Mucosa of stomach (tissue), 1 donor: ENCODE results near the gene PRKN.

Source experiments
- H3K27me3 ChIP-seq: one replicate; pipeline ENCODE4 v1.7.0; 2013; ENCODE audit warnings: mild to moderate bottlenecking, low read length; ENCODE audit not compliant: control insufficient read depth, insufficient read depth
- H3K36me3 ChIP-seq: one replicate; pipeline ENCODE4 v1.7.0; 2013; ENCODE audit warnings: low read length; ENCODE audit not compliant: control insufficient read depth, insufficient read depth
- H3K4me1 ChIP-seq: one replicate; pipeline ENCODE4 v1.7.0; 2013; ENCODE audit warnings: mild to moderate bottlenecking, low read length; ENCODE audit not compliant: control insufficient read depth, insufficient read depth
- H3K4me3 ChIP-seq: one replicate; pipeline ENCODE4 v1.7.0; 2013; ENCODE audit warnings: low read length
- H3K9ac ChIP-seq: one replicate; pipeline ENCODE4 v1.7.0; 2013; ENCODE audit warnings: mild to moderate bottlenecking, low read length, moderate library complexity
- H3K9me3 ChIP-seq: one replicate; pipeline ENCODE4 v1.7.0; 2013; ENCODE audit warnings: mild to moderate bottlenecking, low read length, moderate library complexity; ENCODE audit not compliant: control insufficient read depth
- donor health status: Pancreatic carcinoma.

PRKN gene

DNA sequence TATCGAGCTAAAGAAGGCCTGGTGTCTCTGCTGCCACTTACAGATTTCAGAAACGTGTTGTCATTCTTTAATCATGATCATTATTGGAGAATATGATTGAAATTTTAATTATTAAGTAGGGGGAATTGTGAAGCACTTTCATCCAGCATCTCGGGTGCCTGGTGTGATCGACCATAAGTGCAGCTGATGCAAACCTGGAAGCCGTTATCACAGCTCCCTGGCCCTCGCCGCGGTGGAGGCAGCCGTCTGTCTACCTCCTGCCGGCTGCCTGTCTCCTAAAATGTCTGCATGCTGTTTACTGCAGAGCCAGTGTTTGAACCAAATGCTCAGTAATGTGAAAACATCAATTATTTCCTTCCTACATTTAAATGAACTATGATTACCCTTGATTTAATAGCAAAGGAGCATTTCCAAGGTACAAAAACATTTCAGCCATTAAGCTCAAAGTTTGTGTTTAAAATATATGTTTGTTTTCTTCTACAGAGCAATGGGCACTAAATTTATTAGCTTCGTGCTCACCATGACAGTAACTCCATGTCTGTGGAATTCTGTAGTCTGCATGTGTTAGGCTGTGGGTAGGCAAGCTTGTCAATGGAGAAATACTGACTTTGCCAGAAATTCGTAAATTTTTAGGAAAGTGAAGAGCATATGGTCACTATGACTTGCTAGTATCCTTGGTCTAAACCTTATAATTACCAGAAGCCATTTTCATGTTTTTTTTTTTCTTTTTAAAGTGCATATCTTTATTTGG lies 1269.2 kb downstream of the PRKN start:
- Histone ChIP-seq H3K4me1 (no peaks in the 10 kb centered on the region), H3K27me3 (no peaks in the 10 kb centered on the region), H3K9ac (no peak overlapping the region), H3K9me3 (no peaks in the 10 kb centered on the region), H3K4me3 (no peak overlapping the region), H3K36me3 (no peaks in the 10 kb centered on the region)

DNA sequence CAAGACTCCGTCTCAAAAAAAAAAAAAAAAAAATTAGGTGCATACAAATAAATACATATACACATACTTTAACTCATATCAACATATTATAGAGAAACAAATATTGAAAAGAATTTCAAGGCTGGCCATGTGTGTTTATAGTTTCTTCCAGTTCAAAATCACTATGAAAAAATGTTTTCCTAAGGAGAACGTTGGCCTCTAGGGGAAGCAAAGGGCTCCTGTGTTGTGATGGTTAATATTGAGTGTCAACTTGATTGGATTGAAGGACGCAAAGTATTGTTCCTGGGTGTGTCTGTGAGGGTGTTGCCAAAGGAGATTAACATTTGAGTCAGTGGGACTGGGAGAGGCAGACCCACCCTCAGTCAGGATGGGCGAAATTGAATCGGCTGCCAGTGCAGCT lies 1271.7 kb downstream of the PRKN start:
- Histone ChIP-seq H3K9ac (no peak overlapping the region), H3K9me3 (no peaks in the 10 kb centered on the region), H3K36me3 (no peaks in the 10 kb centered on the region), H3K27me3 (no peaks in the 10 kb centered on the region), H3K4me1 (no peaks in the 10 kb centered on the region), H3K4me3 (no peak overlapping the region)

DNA sequence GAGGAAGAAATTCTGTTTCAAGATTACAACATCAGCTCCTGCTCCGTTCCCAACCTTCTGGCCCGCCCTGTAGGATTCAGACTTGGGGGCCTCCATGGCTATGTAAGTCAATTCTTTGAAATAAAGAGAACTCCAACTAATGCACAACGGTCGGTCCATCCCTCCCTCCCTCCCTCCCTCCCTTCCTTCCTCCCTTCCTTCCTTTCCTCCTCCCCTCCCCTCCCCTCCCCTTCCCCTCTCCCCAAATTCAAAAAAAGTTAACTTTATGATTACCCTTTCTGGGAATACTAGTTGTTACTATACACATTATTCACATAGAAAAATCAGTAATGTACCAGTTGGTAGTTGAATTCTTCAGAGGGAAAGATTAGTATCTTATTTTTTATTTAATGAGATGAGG lies 1274.0 kb downstream of the PRKN start:
- Histone ChIP-seq H3K9me3 (no peaks in the 10 kb centered on the region), H3K36me3 (no peaks in the 10 kb centered on the region), H3K4me1 (no peaks in the 10 kb centered on the region), H3K4me3 (no peak overlapping the region), H3K27me3 (no peaks in the 10 kb centered on the region), H3K9ac (no peak overlapping the region)

DNA sequence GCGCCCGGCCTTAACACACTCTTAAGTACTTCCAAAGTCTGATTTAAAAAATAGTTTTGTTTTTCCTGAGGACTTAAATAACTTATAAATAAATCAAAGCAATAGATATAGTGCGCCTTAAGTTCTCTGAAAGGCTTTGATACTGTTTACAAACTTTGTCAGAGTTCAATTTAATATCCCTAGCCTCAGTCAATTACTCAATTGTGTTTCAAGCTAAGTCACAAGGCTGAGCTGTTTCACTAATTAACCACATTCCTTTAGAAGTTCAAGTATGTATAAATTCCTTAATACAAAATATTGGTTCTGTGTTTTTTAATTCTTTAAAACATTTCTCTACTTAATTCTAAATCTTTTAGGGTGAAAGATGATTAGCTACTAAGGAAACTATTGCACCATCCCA lies 1275.3 kb downstream of the PRKN start:
- Histone ChIP-seq H3K27me3 (no peaks in the 10 kb centered on the region), H3K9ac (no peak overlapping the region), H3K9me3 (no peaks in the 10 kb centered on the region), H3K4me1 (no peaks in the 10 kb centered on the region), H3K36me3 (no peaks in the 10 kb centered on the region), H3K4me3 (no peak overlapping the region)

DNA sequence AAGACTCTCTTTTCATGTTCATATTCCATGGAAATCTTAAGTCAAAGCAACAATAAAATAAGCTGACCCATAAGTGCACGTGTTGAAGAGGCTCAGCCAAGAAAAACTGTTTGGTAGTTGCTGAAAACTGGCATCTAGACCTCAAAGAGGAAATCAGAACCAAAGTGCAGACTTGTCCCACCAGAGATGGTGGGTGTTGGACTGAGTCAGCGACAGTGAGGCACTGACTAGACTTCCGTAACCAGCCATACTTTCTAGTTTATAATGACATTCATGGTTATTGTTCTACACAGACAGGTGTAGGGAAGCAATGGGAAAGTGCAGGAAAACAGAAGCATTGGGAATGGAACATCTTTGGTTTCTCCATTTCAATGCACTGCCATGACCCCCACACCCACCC lies 1278.0 kb downstream of the PRKN start:
- Histone ChIP-seq H3K4me3 (no peak overlapping the region), H3K27me3 (no peaks in the 10 kb centered on the region)

DNA sequence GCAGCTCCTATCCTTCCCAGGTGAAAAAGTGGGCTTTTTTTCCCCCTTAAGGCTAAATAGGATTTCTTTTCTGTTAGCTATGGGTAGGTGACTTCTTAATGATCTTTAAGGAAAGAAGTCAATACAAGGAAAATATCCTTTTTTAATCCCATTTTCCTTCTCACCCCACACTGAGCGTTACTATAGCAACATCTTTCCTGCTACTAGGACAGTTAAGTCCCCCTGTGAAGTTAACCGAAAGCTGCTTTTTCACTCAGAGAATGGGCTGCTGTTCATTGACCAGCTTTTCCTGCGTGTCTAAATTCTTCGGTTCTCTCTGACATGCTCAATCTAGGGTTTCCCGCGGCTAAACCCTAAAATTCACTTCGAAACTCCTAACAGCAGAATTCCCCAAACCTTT lies 1280.6 kb downstream of the PRKN start:
- H3K36me3 ChIP-seq: no peaks in the 10 kb centered on the region
- H3K27me3 ChIP-seq: no peaks in the 10 kb centered on the region
- H3K9me3 ChIP-seq: no peaks in the 10 kb centered on the region
- H3K4me3 ChIP-seq: no peak overlapping the region
- H3K4me1 ChIP-seq: no peaks in the 10 kb centered on the region
- H3K9ac ChIP-seq: no peak overlapping the region

More for the DNA sequence above, 1278.0 kb downstream of the PRKN start:
- Histone ChIP-seq H3K9ac (no peak overlapping the region), H3K9me3 (no peaks in the 10 kb centered on the region), H3K4me1 (no peaks in the 10 kb centered on the region), H3K36me3 (no peaks in the 10 kb centered on the region)

DNA sequence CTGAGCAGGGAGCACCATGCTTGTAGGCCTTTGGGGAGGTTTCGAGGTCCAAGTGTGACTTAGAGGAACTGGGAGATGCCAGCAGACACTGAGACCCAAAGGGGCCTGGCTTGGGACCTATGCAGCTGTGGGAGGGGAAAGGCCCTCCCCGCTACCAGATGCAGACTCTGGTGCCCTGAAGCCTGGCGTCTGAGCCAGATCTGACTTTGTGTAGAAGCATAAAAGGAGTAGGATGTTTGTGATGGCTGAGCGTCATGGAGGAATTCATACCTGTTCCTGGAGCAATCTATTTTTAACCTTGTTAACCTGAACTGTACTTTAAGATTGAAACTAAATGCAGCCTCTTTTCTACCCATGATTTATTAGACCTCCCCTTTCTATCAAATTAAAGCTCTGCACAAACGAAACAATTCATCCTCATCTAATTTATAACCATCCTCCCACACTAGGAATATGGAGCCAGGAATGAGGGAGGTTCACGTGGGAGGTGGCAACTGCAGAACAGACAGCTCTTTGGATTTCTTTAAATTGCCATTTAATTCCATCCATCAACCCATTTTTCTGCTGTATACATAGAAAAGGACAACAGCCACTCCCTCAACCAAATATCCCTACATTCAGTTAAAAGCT lies 1281.2 kb downstream of the PRKN start:
- no peak overlapping the region for H3K9ac ChIP-seq
- H3K4me1 ChIP-seq: no peaks in the 10 kb centered on the region
- H3K4me3 ChIP-seq: no peak overlapping the region
- no peaks in the 10 kb centered on the region for H3K9me3 ChIP-seq
- no peaks in the 10 kb centered on the region for H3K36me3 ChIP-seq
- H3K27me3 ChIP-seq: no peaks in the 10 kb centered on the region

DNA sequence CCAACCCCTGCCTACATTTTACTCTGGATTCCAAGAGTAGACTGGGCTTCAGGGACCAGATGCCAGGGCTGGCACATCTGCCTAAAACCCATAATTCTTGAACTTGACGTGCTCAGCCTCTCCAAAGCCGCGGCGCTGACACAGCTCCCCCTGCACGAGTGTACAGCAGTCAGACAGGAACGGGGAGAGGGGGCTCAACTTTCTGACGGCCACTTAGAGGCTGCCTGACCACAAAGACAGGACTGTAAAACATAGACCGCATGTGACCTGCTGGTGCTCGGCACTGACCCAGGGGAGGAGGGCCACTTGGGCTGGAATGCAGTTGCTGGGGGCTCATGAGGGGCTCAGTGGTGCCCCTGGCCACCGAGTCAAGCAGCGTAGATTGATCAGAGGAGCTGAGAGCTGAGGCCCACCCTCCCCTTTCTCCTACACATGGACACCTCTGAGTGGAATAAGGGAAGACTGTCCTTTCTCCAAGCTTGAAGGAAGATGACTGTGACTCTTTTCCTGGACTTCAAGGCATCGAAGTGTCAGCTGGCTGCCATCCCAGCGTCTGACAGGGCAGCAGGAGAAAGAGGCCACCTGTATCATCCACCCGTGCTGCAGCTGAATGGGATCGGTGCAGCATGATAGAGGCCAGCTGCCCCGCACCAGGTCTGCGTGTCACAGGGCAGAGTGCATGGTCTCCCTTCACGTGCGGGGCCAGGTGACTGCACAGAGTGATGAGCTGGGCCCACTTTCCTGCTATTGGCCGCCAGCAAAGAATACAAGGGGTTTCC lies 1282.4 kb downstream of the PRKN start:
- no peak overlapping the region for H3K9ac ChIP-seq
- no peaks in the 10 kb centered on the region for H3K4me1 ChIP-seq
- no peaks in the 10 kb centered on the region for H3K27me3 ChIP-seq
- H3K36me3 ChIP-seq: no peaks in the 10 kb centered on the region
- no peak overlapping the region for H3K4me3 ChIP-seq
- no peaks in the 10 kb centered on the region for H3K9me3 ChIP-seq

DNA sequence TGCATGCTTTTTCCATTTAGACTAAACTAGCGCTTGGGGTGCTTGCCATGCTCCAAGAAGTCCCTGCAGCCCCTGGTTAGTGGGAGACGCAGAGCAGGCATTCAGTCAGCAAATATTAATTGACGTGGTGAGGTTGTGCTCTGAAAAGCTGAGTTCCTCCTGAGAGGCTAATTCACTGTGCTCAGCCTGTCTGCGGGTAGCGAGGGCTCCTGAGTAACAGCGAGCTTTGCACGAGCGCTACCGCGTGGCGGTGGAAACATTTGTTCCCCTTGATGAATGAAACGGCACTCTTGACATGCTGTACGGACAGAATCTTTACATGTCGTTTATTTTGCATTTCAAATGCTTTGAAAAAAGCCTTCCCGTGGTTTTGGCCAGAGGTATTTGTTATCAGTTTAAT lies 1283.1 kb downstream of the PRKN start:
- no peak overlapping the region for H3K4me3 ChIP-seq

DNA sequence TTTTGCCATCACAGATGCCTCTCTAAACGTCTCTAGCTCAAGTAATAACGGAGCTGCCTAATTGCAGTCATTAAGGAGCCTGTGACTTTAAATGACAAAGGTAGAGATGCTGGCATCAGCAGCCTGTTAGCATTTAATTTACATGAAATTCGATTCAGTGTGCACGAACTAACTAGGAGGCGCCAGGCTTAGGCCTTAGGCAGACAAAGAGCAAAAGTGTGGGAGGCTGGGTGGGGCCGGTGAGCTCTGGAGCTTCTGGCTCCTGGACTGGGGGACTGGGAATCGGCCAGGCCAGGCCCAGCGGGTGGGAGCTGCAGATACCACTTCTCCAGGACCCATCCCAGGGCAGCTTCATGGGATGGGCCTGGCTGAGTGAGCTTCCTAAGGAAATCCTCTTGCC lies 1283.7 kb downstream of the PRKN start:
- no peaks in the 10 kb centered on the region for H3K9me3 ChIP-seq
- H3K36me3 ChIP-seq: no peaks in the 10 kb centered on the region
- H3K4me1 ChIP-seq: no peaks in the 10 kb centered on the region
- no peak overlapping the region for H3K4me3 ChIP-seq
- no peak overlapping the region for H3K9ac ChIP-seq
- no peaks in the 10 kb centered on the region for H3K27me3 ChIP-seq

More for the DNA sequence above, 1283.1 kb downstream of the PRKN start:
- Histone ChIP-seq H3K9ac (no peak overlapping the region), H3K9me3 (no peaks in the 10 kb centered on the region), H3K36me3 (no peaks in the 10 kb centered on the region), H3K4me1 (no peaks in the 10 kb centered on the region), H3K27me3 (no peaks in the 10 kb centered on the region)

DNA sequence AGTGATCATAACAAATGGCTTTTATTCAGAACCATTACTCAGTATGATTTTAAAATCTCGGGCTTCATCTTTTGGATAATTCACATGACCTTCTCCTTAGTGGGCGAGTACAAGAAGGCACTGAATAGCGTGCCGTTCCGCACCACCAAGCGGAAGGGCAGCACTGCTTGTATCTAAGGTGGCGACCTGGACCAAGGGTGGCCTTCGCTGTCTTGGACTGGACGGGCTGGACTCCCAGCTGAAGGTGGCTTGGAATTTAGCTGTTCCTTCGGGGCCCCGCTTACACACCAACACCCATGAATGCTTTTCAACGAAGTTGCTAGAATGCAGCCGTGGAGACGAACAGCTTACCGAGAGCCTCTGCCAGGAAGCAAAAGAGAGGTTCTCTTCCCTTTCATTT lies 1285.1 kb downstream of the PRKN start:
- no peaks in the 10 kb centered on the region for H3K4me1 ChIP-seq
- no peaks in the 10 kb centered on the region for H3K36me3 ChIP-seq
- H3K9ac ChIP-seq: no peak overlapping the region
- no peaks in the 10 kb centered on the region for H3K27me3 ChIP-seq
- H3K4me3 ChIP-seq: no peak overlapping the region
- no peaks in the 10 kb centered on the region for H3K9me3 ChIP-seq

DNA sequence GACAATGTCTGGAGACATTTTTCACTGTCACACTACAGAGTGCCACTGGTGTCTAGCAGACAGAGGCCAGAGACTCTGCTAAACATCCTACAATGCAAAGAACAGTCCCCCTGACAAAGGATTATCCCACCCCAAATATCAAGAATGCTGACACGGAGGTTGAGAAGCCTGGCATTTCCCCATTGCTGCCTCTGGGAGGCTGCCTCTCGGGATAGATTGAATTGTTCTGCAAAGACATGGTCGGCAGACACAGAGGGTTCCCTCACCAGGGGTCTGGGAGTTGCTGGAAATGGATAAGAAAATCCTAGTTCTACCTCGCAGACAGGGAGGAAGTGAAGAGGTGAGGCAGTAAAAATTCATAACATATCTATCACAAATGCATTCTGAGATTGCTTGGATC lies 1287.3 kb downstream of the PRKN start:
- no peaks in the 10 kb centered on the region for H3K27me3 ChIP-seq
- no peaks in the 10 kb centered on the region for H3K36me3 ChIP-seq
- H3K4me3 ChIP-seq: no peak overlapping the region
- H3K9me3 ChIP-seq: no peaks in the 10 kb centered on the region
- no peak overlapping the region for H3K9ac ChIP-seq
- peaks cover 1% of the 10 kb centered on the region for H3K4me1 ChIP-seq
